Islet precursor cell (in vitro differentiated cells): ENCODE results near the gene ZCCHC10.
A peak's percentile ranks its signal among the peaks of the same experiment; 100 is the strongest.
"Not testable (repeated sequence)": the region's sequence is repeated elsewhere in the genome, so short reads cannot be mapped to it uniquely, and the experiment has no call there.

ENCODE experiments used
- DNase-seq: peaks from one replicate; pipeline ENCODE4 v3.0.0-alpha.2; 2018

ZCCHC10 gene

GRCh38 chr5:132971483-132972435 lies 54.6 kb downstream of the ZCCHC10 start:
- peak; percentile 71 for DNase-seq

GRCh38 chr5:132965120-132965519 lies 61.2 kb downstream of the ZCCHC10 start:
- DNase-seq = no peak

- DNase-seq = peak; percentile 99
These were observed 62.9 kb downstream of the ZCCHC10 start, which contains the start of gene AFF4 for GRCh38 chr5:132963171-132964104. Gene AFF4 (minus strand): TSS chr5:132963634. CDS start chr5:132937189, 26,445 bp downstream.

- DNase-seq = no peak
These were observed 63.8 kb downstream of the ZCCHC10 start for GRCh38 chr5:132962429-132963021.

GRCh38 chr5:132961887-132962286 lies 64.5 kb downstream of the ZCCHC10 start:
- DNase-seq = no peak

GRCh38 chr5:132961123-132961815 lies 65.1 kb downstream of the ZCCHC10 start:
- DNase-seq = not testable (repeated sequence)

- not testable (repeated sequence) for DNase-seq
These were observed 70.1 kb downstream of the ZCCHC10 start for GRCh38 chr5:132956166-132956799.

GRCh38 chr5:132953710-132954109 lies 72.6 kb downstream of the ZCCHC10 start:
- DNase-seq = no peak

GRCh38 chr5:132952829-132953228 lies 73.5 kb downstream of the ZCCHC10 start:
- DNase-seq = no peak

- DNase-seq = no peak
These were observed 74.5 kb downstream of the ZCCHC10 start for GRCh38 chr5:132951897-132952296.

- DNase-seq = no peak
These were observed 77.2 kb downstream of the ZCCHC10 start for GRCh38 chr5:132949136-132949535.

- no peak for DNase-seq
These were observed 78.7 kb downstream of the ZCCHC10 start for GRCh38 chr5:132947671-132948070.
